Activated CD8-positive, alpha-beta T cell treated with anti-CD3 and anti-CD28 coated beads for 36 hours (primary cell): ENCODE measurements around the gene PRDM16. TPM values are rescaled to one million over a fixed set of nuclear protein-coding genes. Genes with fewer than 3 reads are reported as not detected.

ENCODE experiments used
- ATAC-seq: fragments of 200-7000 bp; cut with Tn5 transposase; one replicate; pipeline ENCODE4 v1.10.0; 2021; ENCODE audit warnings: mild to moderate bottlenecking, moderate library complexity
- CTCF ChIA-PET: fragments of 350-600 bp; sonication (Branson Sonifier 250); formaldehyde crosslinking; loops from one replicate; lab custom pipeline; 2021; ENCODE audit warnings: antibody characterized with exemption; lab: Charles Lee
- POLR2A ChIA-PET: fragments of 350-600 bp; sonication (Branson Sonifier 250); formaldehyde crosslinking; loops from one replicate; lab custom pipeline; 2021; ENCODE audit warnings: antibody characterized with exemption; lab: Charles Lee
- DNase-seq: peaks from one replicate; pipeline ENCODE4 v3.0.0-alpha.2; 2020
- H3K27ac Mint-ChIP-seq: one replicate; pipeline ENCODE4 v1.8.0; 2021; ENCODE audit warnings: mild to moderate bottlenecking, mixed read lengths
- H3K27me3 Mint-ChIP-seq: one replicate; pipeline ENCODE4 v1.8.0; 2021; ENCODE audit warnings: mixed read lengths
- H3K36me3 Mint-ChIP-seq: one replicate; pipeline ENCODE4 v1.8.0; 2021; ENCODE audit warnings: low read depth, mixed read lengths
- H3K4me1 Mint-ChIP-seq: one replicate; pipeline ENCODE4 v1.8.0; 2021; ENCODE audit warnings: low read depth, mixed read lengths
- H3K4me3 Mint-ChIP-seq: one replicate; pipeline ENCODE4 v1.8.0; 2021; ENCODE audit warnings: mild to moderate bottlenecking, moderate library complexity, mixed read lengths
- H3K9me3 Mint-ChIP-seq: one replicate; pipeline ENCODE4 v1.8.0; 2021; ENCODE audit warnings: mixed read lengths
- intact Hi-C: fragments of 100-400 bp; cut with micrococcal nuclease; formaldehyde crosslinking; loops from one replicate; pipeline ENCODE4 v1.10.0; 2022
- total RNA-seq, 2 experiments: library from RNA; stranded (reverse); gene quantifications; one replicate each; pipeline ENCODE4 v1.2.3, GENCODE V29; 2021
- TF ChIP-seq, protein P1 (sequence below): fragments of 200-600 bp; IDR thresholded peaks from one replicate; pipeline ENCODE4 v1.8.0; 2022; ENCODE audit warnings: antibody characterized with exemption, mild to moderate bottlenecking

The PRDM16 gene
- total RNA-seq, 2 experiments from 2014 or later, result 0.29 to 0.49 TPM

DNA sequence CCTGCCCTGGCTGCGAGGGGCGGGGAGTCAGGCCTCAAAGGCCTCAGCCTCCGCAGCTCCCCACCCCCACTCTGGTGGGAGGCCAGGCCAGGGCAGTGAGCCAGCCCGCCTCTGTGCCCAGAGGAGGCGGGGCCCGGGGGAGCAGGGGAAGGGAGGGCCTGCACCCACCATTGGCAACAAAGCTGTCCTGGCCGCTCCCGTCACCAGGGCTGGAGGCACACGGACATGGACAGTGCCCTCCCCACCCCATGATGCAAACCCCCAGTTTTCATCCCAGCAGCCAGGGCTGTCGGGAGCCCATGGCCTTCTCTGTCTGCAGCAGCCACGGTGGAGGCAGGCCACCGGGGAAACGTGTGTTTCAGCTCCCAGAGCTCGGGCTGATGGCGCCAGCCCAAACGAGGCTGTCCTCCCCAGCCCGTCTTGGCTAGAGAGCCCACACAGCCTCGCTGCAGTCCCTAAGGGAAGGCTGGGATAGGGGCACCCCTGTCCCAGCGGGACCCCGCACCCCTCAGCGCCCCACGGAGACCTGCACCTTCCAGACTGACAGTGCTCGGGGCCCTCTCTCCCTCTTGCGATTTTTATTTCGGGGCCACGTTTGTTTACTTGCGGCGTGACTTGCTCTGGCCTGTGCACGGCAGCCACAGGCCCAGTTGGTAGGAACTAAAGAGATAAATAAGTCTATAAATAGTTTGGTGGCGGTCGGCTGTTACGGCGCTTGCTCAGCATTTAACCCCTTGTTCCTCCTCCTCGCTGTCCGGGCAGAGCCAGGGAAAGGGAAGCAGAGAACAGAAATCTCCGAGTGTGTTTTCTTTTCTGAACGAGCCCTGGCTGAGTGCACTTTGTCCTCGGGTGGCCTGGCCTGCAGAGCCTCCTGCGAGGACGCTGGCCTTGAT lies 101.8 kb downstream of the PRDM16 start:
- POLR2A ChIA-PET, result no interaction called here
- H3K4me3 Mint-ChIP-seq, result no peak overlapping the region
- intact Hi-C loops, result no loop called here
- no peaks in the 10 kb centered on the region for H3K36me3 Mint-ChIP-seq
- TF ChIP-seq, protein P1, sequence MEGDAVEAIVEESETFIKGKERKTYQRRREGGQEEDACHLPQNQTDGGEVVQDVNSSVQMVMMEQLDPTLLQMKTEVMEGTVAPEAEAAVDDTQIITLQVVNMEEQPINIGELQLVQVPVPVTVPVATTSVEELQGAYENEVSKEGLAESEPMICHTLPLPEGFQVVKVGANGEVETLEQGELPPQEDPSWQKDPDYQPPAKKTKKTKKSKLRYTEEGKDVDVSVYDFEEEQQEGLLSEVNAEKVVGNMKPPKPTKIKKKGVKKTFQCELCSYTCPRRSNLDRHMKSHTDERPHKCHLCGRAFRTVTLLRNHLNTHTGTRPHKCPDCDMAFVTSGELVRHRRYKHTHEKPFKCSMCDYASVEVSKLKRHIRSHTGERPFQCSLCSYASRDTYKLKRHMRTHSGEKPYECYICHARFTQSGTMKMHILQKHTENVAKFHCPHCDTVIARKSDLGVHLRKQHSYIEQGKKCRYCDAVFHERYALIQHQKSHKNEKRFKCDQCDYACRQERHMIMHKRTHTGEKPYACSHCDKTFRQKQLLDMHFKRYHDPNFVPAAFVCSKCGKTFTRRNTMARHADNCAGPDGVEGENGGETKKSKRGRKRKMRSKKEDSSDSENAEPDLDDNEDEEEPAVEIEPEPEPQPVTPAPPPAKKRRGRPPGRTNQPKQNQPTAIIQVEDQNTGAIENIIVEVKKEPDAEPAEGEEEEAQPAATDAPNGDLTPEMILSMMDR, result no peak
- H3K9me3 Mint-ChIP-seq, result no peaks in the 10 kb centered on the region
- ATAC-seq (no peak), DNase-seq (no peak)
- H3K4me1 Mint-ChIP-seq, result no peaks in the 10 kb centered on the region
- peaks cover 28% of the 10 kb centered on the region for H3K27me3 Mint-ChIP-seq
- CTCF ChIA-PET, result no interaction called here
- no peak overlapping the region for H3K27ac Mint-ChIP-seq

GRCh38 chr1:3171761-3172160 lies 102.8 kb downstream of the PRDM16 start:
- ChIA-PET CTCF (no interaction called here), POLR2A (no interaction called here)
- no peak for ATAC-seq
- intact Hi-C loops, result no loop called here
- Mint-ChIP-seq H3K4me1 (no peaks in the 10 kb centered on the region), H3K9me3 (no peaks in the 10 kb centered on the region), H3K27ac (no peak overlapping the region), H3K36me3 (no peaks in the 10 kb centered on the region), H3K4me3 (no peak overlapping the region), H3K27me3 (peaks cover 28% of the 10 kb centered on the region)
- no peak for DNase-seq
- TF ChIP-seq, protein P1, result no peak

- H3K27ac Mint-ChIP-seq, result no peak overlapping the region
- CTCF ChIA-PET, result interaction anchor here (0.8 kb wide), 1 partner anchor 109 kb away, joined by 3 read pairs; no protein-coding TSS in a partner anchor
- no peaks in the 10 kb centered on the region for H3K36me3 Mint-ChIP-seq
- TF ChIP-seq, protein P1, result no peak
- no peaks in the 10 kb centered on the region for H3K9me3 Mint-ChIP-seq
- no peak for ATAC-seq
- peaks cover 28% of the 10 kb centered on the region for H3K27me3 Mint-ChIP-seq
- no peak for DNase-seq
- H3K4me3 Mint-ChIP-seq, result no peak overlapping the region
- POLR2A ChIA-PET, result no interaction called here
- no peaks in the 10 kb centered on the region for H3K4me1 Mint-ChIP-seq
- intact Hi-C loops, result no loop called here
Observed at GRCh38 chr1:3172431-3173380, 103.7 kb downstream of the PRDM16 start.

DNA sequence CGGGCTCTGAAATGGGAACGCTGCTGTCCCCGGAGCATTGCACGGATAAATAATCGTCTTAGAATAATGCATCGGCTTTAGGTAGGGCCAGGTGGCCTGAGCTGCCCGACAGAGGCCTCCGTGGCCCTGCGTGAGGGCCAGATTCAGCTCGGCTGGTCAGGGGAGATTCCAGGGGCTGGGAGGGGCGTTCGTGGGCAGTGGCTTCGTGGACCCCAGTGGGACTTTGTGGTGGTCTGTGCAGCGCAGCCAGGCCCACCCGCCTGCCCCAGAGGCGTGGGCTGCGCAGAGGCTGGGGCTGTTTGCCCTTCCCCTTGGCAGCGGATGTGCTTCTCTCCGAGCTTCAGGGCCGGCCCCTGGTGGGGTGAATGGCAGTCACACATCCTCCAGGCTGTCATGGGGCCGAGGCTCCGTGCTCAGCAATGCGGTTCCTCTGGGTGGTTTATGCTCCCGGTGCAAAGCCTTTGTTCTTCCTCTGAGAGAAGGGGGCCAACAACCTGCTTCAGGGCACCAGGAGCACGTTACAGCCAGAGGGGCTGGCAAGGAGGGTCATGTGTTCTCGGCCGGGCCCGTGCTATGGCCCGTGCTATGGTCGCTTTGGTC lies 104.5 kb downstream of the PRDM16 start:
- no peak overlapping the region for H3K27ac Mint-ChIP-seq
- ATAC-seq, result no peak
- intact Hi-C loops, result no loop called here
- H3K27me3 Mint-ChIP-seq, result peaks cover 28% of the 10 kb centered on the region
- POLR2A ChIA-PET, result no interaction called here
- H3K36me3 Mint-ChIP-seq, result no peaks in the 10 kb centered on the region
- CTCF ChIA-PET, result no interaction called here
- no peak overlapping the region for H3K4me3 Mint-ChIP-seq
- TF ChIP-seq, protein P1, result no peak
- H3K9me3 Mint-ChIP-seq, result no peaks in the 10 kb centered on the region
- H3K4me1 Mint-ChIP-seq, result no peaks in the 10 kb centered on the region
- no peak for DNase-seq
